Activated gamma-delta T cell treated with anti-CD3 and anti-CD28 coated beads, Interleukin-2, amount 50 U/mL, for 16 hours (primary cell): ENCODE results near the gene BRD1.

ENCODE experiments used
- DNase-seq: peaks from one replicate; pipeline ENCODE4 v3.0.0-alpha.2; 2020; ENCODE audit warnings: low read depth

The BRD1 gene

DNA sequence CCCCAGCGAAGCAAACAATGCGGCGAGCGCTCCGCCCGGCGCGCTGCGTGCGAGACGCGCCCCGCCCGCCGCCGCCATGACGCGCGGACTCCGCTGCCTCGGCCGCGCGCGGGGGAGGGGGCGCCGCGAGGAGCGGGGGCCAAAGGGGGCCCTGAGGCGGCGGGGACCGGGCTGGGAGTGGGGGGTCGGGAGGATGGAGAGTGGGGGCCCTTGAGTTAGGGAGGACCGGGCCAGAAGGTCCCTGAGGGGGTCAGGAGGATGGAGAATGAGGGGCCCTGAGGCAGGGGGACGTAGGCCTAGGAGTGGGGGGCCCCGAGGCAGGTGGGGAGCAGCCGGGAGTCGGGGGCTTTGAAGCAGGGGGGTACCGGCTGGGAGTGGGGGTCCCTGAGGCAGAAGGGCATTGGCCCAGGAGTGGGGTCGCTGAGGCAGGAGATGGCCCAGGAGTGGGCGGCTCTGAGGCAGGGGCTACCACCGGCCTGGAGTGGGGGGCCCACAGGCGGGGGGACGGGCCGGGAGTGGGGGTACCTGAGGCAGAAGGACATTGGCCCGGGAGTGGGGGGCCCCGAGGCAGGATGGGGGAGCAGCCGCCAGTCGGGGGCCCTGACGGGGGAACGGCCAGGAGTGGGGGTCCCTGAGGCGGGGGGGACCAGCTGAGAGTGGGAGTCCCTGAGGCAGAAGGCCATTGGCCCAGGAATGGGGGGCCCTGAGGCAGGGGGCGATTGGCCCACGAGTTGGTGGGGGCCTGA lies at the start of gene BRD1:
Gene BRD1 (minus strand): TSS at position 21 of the 746 bp plus-strand sequence. CDS start 3,556 bp downstream, outside the sequence.
- DNase-seq = no peak

DNA sequence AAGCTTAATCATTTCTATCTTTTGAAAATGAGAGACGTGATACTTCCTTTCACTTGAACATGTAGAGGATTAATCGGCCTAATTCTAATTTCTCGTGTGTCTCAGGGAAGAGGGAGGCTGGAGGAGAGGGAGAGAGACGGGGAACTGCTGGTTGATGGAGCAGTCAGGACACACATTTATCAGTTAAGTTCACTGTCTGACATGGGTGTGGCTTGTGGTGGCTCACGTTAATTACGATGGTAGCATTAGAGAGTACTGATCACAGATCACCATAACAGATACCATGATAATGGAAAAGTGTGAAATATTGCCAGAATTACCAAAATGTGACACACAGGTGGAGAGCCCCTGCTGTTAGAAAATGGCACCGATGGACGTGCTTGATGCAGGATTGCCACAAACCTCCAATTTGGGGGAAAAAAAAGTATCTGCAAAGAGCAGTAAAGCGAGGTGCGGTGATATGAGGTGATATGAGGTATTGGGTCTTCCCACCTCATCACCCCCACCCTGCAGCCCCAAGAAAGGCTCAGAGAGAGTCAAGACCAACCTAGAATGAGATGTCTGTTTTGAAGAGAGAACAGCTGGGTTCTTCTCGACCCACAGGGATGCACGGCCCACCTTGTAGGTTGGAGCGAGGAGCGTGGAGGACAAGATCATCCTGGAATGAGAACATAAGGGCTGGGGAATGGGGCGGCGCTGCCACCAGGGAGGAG lies 45.7 kb upstream of the BRD1 start:
- no peak for DNase-seq

DNA sequence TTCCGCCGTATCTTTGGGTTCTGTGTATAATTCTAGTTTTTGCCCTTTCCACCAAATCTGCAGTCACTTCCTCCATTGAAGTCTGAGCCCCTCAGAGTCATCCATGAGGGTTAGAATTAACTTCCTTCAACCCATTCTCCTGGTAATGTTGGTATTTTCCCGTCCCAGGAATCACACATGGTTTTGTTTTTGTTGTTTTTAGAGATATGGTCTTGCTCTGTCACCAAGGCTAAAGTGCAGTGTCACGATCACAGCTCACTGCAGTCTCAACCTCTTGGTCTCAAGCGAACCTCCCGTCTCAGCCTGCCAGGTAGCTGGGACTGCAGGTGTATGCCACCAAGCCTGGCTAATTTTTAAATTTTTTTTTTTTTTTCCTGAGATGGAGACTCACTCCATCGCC lies 44.7 kb upstream of the BRD1 start:
- no peak for DNase-seq

DNA sequence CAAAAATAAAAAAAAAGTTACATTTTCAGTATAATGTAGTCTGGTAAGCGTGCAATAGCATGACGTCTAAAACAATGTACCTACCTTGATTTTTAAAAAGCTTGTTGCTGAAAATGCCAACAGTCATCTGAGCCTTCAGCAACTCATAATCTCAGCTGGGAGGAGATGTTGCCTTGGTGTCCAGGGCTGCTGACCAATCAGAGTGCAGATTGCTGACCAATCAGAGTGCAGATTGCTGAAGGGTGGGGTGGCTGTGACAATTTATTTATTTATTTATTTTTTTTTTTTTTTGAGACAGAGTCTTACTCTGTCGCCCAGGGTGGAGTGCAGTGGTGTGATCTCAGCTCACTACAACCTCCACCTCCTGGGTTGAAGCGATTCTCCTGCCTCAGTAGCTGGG lies 43.8 kb upstream of the BRD1 start:
- DNase-seq = no peak

DNA sequence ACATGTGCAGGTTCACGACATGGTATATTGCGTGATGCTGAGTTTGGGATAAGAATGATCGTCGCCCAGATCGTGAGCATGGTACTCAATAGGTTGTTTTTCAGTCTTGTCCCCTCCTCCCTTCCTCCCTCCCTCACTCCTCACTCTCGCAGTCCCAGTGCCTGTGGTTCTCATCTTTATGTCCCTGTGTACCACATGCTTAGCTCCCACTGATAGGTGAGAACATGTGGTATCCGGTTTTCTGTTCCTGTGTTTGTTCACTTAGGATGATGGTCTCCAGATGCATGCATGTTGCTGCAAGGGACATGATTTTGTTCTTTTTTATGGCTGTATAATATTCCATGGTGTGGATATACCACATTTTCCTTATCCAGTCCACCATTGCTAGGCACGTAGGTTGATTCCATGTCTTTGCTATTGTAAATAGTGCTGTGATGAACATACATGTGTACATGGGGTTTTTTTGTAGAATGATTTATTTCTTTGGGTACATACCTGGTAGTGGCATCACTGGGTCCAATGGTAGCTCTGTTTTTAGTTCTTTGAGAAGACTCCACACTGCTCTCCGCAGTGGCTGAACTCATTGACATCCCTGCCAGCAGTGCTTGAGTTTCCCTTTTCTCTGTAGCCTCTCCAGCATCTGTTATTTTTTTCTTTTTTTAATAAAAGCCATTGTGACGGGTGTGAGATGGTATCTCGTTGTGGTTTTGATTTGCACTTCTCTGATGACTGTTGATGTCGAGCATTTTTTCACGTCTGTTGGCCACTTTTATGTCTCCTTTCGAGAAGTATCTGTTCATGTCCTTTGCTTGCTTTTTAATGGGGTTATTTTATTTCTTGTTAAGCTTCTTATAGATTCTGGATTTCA lies 42.4 kb upstream of the BRD1 start:
- DNase-seq = no peak

DNA sequence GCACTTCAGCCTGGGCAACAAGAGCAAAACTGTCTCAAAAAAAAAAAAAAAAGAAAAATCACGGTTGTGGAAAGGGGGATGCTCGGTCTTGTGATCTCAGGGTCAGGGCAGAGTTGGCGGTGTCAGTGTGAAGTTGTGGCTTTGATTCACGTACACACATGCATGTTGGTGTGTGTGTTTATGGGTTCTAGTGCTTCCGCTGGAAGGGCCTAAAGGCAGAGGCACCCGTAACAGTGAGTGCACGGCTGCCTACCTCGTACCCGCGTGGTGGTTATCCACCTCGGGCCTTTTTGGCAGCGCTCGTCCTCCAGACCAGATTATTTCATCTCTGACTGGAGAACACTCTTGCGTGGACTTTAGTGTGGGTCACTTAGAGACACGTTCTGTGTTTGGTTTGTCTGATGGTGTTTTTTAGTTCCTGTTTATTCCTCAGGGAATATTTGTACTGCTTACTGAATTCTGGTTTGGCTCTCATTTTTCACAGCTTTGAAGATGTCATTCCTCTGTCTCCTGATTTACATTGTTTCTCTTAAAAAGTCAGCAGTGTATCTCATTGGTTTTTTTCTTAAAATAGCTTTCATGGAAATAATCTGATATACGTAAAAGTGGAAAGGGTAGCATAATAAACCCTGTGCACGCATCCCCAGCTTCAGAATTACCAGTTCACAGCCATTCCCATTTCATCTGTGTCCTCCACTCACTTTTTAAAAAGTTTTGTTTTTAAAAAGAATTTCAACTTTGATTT lies 41.6 kb upstream of the BRD1 start:
- DNase-seq = no peak

DNA sequence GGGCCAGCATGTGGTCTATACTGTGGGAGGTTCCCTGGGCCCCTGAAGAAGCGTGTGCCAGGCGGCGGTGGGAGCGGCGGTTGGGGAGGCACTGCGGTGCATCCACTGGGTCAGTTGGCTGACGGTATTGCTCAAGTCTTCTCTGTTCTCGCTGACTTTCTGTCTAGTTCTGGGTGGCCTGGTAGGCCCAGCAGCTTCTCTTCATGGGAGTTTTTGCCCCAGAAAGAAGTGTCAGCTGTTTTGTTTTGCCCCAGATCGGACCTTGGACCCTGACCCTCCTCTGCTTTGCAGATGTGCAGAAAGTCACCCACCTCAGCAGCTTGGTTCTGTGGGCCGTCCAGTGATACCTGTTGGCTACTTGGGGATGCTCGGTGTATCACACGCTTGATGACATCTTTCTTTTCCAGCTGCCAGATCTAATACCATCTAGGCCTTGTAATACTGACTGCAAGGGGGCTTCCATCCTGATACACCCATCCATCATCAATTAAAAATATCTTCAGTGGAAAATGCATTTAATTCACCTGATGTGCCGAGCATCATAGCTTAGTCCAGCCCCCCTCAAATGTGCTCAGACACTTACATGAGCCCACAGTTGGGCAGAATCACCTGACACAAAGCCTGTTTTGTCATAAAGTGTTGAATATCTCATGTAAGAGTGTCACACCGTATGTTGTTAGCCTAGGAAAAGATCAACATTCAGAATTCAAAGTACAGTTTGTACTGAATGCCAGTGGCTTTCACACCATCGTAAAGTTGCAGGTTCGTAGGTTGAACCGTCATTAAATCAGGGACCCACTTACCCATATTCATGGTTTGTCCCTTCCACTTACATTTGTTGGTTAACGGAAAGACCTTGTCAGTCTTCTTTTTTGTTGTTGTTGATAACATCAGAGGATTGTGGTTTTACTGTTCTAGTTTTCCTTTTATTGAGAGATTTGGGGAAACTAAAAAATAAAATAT lies 39.9 kb upstream of the BRD1 start:
- DNase-seq = no peak

DNA sequence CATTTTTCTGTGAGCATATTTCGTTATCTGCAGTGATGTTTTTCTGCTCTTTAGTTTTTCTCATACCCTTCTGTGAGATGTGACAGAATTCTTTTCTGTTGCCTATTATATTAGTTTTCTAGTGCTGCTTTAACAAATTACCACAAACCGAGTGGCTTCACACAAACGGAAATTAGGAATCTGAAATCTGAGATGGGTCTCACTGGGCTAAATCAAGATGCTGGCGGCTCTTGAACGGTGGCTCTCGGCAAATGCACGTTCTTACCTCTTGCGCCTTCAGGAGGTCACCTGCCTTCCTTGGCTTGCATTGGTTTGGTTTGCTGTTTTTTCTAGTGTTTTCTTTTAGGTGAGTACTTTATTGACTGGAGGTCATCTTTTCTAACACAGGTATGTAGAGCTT lies 39.0 kb upstream of the BRD1 start:
- DNase-seq = no peak

DNA sequence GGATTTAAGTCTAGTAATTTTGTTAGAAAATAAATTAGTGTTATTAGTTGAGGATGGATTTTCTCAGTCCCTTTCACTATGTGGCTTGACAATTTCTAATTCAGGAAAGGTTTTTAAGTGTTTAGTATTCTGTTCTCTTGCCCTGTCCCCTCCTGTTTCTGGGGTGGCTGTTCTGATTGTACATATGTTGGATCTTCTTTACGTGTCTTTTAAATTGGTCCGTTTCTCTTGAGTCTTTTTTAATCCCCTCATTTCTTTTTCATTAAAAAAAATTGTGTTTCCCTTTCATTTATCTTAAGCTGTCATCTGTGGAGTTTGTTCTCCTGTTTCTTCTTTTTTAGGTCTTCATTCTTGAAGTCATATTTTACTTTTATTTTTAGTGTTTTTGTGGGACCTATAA lies 38.5 kb upstream of the BRD1 start:
- DNase-seq = no peak

DNA sequence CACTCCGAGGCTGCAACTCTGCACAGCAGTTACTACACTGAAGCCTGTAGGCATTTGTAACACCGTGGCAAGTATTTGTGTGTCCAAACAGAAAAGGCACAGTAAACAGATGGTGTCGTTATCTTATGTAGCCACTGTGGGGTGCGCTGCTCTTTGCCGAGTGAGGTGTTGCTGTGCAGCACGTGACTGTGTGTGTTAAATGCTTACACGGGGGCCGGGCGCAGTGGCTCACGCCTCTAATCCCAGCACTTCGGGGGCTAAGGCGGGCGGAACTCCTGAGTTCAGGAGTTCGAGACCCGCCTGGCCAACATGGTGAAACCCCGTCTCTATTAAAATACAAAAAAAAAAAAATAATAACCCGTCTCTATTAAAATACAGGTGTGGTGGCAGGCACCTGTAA lies 37.5 kb upstream of the BRD1 start:
- no peak for DNase-seq

DNA sequence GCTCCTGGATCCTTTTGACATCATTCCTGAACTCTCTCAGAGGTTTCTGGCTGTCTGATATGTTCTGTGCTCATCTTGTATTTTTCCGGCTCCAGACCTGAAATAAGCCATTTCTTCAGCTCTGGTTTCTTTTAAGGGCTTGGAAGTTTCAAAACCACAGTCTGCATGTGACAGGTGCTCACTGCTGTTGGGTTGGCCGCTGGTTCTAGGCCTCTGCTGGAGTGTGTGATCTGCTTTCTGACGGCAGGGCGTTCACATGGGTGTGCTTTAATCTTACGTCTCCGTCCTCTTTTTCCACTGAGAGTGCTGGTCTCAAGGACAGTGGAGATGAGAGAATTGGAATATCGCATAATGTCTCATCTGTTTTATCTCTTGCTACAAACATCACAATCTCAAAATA lies 36.3 kb upstream of the BRD1 start:
- DNase-seq = no peak

DNA sequence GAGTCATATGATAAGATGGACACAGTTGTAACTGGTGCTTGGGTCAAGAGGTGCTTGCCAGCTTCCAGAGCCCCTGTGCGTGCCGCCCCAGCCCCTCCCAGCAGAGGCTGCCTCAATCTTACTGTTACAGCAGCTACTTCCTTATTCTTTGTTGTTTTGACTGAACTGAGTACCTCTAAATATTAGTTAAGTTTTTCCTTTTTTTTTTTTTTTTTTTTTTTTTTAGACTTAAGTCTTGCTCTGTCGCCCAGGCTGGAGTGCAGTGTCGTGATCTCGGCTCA lies 34.8 kb upstream of the BRD1 start:
- DNase-seq = no peak

DNA sequence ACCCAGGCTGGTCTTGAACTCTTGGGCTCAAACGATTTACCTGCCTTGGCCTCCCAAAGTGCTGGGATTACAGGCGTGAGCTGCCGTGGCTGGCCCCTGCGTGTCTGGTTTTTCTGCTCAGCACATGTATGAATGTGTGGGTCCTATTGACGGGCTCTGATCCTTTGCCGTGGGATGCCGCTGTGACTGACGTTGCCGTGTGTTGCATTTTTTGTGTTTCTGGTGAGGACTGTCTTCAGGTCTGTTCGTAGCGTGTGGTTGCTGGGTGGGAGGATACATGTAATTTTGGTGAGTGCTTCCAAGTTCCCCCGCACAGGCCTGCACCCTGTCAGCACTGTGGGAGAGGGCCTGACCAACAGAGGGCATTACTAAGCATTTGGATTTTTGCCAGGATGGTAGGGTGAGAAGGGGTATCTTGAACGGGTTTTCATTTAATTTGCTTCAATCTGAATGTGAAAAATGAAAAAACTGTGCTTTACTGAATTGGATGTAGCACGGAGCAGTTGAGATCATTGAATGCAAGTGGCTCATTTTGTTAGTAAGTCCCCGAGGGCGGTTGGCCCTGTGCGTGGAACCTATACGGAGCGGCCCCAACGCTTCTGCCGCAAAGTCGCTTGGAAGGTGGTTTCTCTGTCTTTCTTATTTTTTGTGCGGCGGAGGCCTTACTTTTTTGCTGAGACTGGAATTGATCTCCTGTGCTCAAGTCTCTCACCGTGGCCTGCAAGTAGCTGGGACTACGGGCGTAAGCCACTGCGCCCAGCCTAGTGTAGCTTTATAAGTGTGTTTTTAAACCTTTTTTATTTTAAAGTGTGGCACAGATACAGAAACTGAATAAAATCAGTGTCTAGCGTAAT lies 34.2 kb upstream of the BRD1 start:
- DNase-seq = no peak

DNA sequence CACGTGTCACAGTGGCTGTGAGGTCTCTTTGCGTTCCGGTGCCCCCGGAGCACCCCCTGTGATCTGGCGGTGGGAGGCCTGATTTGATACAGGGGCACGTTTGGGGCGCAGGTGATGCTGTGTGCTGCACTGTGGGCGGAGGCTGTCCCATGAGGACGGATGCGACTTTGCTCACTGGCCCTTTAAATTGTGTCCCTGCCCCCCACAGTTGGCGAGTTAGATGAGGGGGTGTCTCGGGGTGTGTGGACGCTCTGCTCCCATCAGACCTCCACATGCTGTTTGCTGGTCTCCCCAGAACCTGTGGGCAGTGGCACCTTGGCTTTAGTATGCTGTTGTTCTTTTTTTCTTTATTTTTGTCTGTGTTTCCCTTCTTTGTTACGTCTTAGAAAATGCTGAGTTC lies 31.2 kb upstream of the BRD1 start:
- no peak for DNase-seq

DNA sequence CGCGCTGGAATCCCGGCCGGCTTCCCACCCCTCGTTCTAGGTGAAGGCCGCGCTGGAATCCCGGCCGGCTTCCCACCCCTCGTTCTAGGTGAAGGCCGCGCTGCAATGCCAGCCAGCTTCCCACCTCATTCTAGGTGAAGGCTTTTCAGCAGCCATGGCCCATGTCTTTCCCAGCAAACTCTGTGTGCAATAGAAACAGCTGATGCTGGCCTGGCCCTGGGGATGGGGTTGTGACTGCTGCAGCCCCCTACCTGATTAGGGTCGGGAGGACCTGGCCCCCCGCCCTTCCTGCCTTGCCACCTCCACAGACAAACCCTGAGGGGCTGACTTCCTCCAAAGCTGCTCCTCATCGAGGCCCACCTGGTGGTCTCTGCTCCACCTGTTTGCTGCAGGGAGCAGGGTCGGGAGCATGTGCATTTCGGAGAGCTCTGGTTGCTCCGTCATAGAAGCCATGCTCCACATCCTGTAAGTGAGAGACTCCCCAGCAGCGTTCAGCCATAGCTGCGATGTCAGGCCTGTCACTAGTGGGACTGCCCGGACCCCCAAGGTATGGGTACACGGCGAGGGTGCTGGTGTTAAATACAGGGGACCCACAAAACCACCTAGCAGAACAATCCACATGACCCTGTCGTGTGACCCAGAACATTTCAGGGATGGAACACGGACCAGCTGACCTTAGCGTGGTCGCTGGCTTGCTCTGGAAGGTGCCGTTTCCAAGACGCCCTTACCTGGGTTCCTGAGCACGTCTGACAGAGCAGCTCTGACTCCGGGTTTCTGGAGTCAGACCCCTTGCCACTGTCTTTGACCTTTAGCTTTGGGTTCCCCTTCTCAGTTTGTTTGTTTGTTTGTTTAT lies 29.3 kb upstream of the BRD1 start:
- DNase-seq = no peak

DNA sequence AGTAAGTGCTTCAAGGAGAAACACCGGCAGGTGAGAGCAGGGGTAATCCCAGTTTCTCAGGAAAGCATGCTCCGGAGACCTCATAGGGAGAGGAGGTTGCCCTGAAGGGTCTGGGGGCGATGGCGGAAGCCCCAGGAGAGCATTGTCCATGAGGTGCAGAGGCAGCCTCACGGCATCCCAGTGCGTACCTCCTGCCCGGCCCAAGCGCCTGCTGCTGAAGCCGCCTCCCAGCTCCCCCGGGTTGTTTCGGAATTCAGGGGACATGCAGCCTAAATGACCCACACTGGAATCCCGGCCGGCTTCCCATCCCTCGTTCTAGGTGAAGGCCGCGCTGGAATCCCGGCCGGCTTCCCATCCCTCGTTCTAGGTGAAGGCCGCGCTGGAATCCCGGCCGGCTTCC lies 28.7 kb upstream of the BRD1 start:
- no peak for DNase-seq

DNA sequence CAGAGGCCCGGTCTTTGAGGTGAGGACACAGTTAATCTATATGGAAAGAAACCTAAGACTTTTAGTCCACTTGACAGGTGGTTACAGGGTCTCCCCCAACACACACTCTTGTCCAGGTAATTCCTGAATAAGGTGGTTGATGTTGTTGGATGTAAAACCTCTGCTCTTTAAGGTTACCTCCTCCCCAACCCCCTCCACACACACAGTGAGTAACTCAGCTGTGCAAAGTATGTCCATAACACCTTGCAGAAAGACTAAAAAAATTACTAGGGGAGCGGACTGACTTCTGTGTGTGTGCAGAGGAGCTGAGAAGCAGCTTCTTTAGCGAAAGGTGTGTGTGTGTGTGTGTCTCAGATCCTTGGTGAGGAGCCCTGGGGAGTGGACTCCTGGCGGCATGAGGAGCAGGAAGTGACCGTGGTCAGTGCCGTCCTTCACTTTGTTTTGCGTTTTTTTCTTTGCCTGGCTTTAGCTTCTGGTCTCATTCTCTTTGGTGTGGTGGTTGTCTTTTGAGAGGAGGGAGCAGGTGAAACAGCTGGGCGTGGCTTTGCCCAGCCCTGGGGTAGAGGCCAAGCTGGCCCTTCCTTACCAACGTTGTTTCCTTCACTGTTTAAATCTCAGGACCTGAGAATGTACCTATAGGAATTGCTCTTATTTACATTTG lies 27.7 kb upstream of the BRD1 start:
- no peak for DNase-seq

DNA sequence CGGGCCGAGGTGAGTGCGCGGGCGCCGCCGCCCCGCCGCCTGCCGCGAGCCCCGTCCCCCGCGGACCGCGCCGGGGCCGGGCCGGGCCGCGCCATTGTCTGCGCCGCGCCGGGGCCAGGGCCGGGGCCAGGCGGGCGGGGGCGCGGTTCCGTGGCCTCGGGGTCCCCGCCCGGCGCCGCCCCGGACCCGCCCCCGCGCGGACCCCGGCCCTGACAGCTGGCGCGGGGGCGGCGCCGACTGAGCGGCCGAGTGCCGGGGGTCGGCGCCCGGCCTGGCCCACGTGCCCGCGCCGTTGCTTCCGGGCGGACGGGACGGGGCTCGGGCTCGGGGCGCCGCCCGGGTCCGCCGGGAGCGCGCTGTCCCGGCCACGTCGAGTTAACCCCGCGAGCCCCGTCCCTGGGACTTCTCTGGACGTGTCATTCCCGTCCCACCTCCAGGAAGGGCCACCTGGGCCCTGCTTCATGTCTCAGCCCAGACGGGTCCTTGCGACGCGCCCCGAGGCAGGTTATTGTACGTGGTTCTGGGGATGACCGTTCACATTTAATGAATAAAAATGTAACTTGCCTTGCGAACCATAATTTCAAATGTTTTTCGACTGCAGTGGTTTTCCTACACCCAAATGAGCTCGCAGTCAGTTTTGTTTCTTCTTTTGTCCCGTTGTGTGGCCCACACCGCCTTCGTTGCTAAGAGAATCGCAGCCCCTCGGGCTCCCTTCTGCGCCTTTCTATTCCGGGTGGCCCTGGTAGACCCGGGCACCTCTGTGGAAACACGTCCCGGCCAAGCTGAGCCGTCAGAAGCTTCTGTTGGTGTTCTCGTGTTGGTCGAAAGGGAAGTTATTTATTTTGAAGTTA lies 26.5 kb upstream of the BRD1 start:
- no peak for DNase-seq
